DOHH2 (cell line): ENCODE measurements around the gene MARK4.

Source experiments
- H3F3A ChIP-seq: fragments of 200-600 bp; sonication (generic), shearing (Covaris generic); 2 replicates; pipeline ENCODE4 v1.6.0; 2016; ENCODE audit warnings: antibody characterized with exemption, mild to moderate bottlenecking; ENCODE audit not compliant: control insufficient read depth, insufficient read depth
- H3K27ac ChIP-seq: fragments of 200-600 bp; sonication (generic); 2 replicates; pipeline ENCODE4 v1.5.1; 2014; ENCODE audit warnings: low read depth, mild to moderate bottlenecking, low read length, moderate library complexity
- H3K27me3 ChIP-seq: fragments of 200-600 bp; sonication (generic); 2 replicates; pipeline ENCODE4 v1.6.1; 2014; ENCODE audit warnings: mild to moderate bottlenecking, low read length, mixed read lengths; ENCODE audit not compliant: control insufficient read depth
- H3K36me3 ChIP-seq: fragments of 200-600 bp; sonication (generic); 2 replicates; pipeline ENCODE4 v1.6.1; 2014; ENCODE audit warnings: mild to moderate bottlenecking, low read length, moderate library complexity, mixed read lengths; ENCODE audit not compliant: control insufficient read depth
- H3K4me1 ChIP-seq: fragments of 200-600 bp; sonication (generic); 2 replicates; pipeline ENCODE4 v1.6.1; 2014; ENCODE audit warnings: mild to moderate bottlenecking, low read length, mixed read lengths; ENCODE audit not compliant: control insufficient read depth
- H3K4me2 ChIP-seq: fragments of 200-600 bp; sonication (generic); 2 replicates; pipeline ENCODE4 v1.6.0; 2014; ENCODE audit warnings: mild to moderate bottlenecking, low read length, moderate library complexity
- H3K4me3 ChIP-seq: fragments of 200-600 bp; sonication (generic); 2 replicates; pipeline ENCODE4 v1.5.1; 2014; ENCODE audit warnings: mild to moderate bottlenecking, low read length, mixed read lengths
- H3K79me2 ChIP-seq: fragments of 200-600 bp; sonication (generic); 2 replicates; pipeline ENCODE4 v1.6.1; 2014; ENCODE audit warnings: mild to moderate bottlenecking, low read length, mixed read lengths; ENCODE audit not compliant: control insufficient read depth
- H3K9me2 ChIP-seq: fragments of 200-600 bp; sonication (generic); replicated peaks from 2 replicates; pipeline ENCODE4 v1.6.1; 2014; ENCODE audit warnings: mild to moderate bottlenecking, low read length, mixed read lengths; ENCODE audit not compliant: control insufficient read depth
- H3K9me3 ChIP-seq: fragments of 200-600 bp; sonication (generic); 2 replicates; pipeline ENCODE4 v1.6.1; 2014; ENCODE audit warnings: antibody characterized with exemption, low read length, mixed read lengths; ENCODE audit not compliant: control insufficient read depth, insufficient read depth
- H4K20me1 ChIP-seq: fragments of 200-600 bp; sonication (generic); 2 replicates; pipeline ENCODE4 v1.6.0; 2014; ENCODE audit warnings: low read depth, mild to moderate bottlenecking, antibody characterized with exemption, low read length, moderate library complexity; ENCODE audit not compliant: control insufficient read depth, insufficient read depth
- CTCF ChIP-seq: fragments of 200-600 bp; sonication (generic); IDR thresholded peaks from one replicate; pipeline ENCODE4 v1.5.1; 2014; ENCODE audit warnings: antibody characterized with exemption, mild to moderate bottlenecking, low read depth, low read length; ENCODE audit not compliant: poor library complexity, severe bottlenecking
- EZH2phosphoT487 ChIP-seq: fragments of 200-600 bp; sonication (generic); IDR thresholded peaks from 2 replicates; pipeline ENCODE4 v1.6.1; 2017; ENCODE audit warnings: borderline replicate concordance, mild to moderate bottlenecking, antibody characterized with exemption, low read length, moderate library complexity, mixed read lengths

MARK4 gene

DNA sequence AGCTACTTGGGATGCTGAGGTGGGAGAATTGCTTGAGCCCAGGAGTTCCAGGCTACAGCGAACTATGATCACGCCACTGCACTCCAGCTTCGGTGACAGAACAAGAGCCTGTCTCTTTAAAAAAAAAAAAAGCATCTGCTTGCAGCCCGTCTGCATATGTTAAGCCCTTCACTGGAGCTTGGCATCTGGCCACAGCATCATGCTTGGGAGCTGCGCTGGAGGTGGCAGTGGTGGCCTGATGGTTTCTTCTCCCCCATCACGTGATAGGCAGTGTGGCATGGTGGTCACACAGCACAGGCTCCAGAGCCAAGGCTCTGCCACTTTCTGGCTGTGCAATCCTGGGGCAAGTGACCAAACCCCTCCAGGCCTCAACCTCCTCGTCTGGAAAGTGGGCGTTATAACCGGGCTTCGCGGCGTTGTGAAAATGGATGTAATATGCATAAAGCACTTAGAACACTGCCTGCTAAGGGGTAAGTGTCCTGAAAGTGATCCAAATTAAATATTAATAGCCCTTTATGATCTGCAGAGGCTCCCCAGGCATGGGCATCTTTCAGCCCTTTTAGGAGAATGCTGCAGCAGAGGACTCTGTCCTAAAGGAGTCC lies 24.4 kb downstream of the MARK4 start:
- Histone ChIP-seq H3K27ac (no peak overlapping the region), H3K79me2 (no peaks in the 10 kb centered on the region), H4K20me1 (no peaks in the 10 kb centered on the region), H3K4me1 (peaks cover 11% of the 10 kb centered on the region), H3K27me3 (no peaks in the 10 kb centered on the region), H3K36me3 (no peaks in the 10 kb centered on the region), H3K4me2 (no peak overlapping the region), H3K9me2 (no peaks in the 10 kb centered on the region), H3K4me3 (no peak overlapping the region), H3F3A (no peaks in the 10 kb centered on the region), H3K9me3 (no peaks in the 10 kb centered on the region)
- no peak for TF ChIP-seq CTCF
- no peak for TF ChIP-seq EZH2phosphoT487

DNA sequence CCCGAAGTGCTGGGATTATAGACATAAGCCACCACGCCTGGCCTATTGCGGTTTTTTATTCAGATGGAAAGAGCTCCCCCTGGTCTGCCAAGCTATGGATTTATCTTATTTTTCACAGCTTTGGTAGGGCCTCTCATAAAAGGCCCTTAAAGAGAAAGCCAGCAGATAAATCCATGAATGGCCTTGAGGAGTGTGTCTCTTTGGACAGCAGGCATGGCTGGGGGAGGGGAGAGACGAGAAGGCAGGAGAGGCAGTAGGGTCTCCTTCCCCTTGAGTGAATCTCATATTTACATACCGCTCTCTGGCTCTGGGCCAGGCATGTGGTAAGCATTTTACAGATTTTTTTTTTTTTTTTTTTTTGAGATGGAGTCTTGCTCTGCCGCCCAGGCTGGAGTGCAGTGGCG lies 25.2 kb downstream of the MARK4 start:
- Histone ChIP-seq H3K36me3 (no peaks in the 10 kb centered on the region), H3F3A (no peaks in the 10 kb centered on the region), H3K27ac (no peak overlapping the region)

DNA sequence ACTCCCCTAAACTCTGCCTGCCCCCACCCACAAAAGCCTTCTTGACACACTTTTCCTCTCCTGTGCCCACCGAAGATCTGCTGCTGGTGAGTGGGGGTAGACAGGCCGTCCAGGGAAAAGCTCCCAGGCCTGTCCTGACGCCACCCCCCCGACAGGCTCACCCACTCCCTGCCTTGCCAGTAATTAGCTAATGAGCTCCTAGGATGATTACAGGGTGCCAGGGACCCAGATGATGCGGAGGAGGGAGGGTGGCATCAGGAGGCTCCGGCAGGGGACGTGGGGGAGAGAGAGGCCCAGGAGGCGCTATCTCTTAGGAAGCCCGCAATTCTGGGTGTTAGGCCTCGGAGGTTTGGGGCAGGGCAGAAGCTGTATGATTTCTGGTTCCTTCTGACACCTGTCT lies 27.0 kb downstream of the MARK4 start:
- no peaks in the 10 kb centered on the region for H4K20me1 ChIP-seq
- H3K27ac ChIP-seq = no peak overlapping the region
- H3F3A ChIP-seq = no peaks in the 10 kb centered on the region
- H3K27me3 ChIP-seq = no peaks in the 10 kb centered on the region
- H3K4me1 ChIP-seq = peaks cover 11% of the 10 kb centered on the region
- H3K9me3 ChIP-seq = no peaks in the 10 kb centered on the region
- no peak overlapping the region for H3K4me3 ChIP-seq
- no peaks in the 10 kb centered on the region for H3K36me3 ChIP-seq
- no peak overlapping the region for H3K4me2 ChIP-seq
- no peaks in the 10 kb centered on the region for H3K9me2 ChIP-seq
- H3K79me2 ChIP-seq = no peaks in the 10 kb centered on the region
- TF ChIP-seq CTCF = no peak
- no peak for TF ChIP-seq EZH2phosphoT487

More for the DNA sequence above, 25.2 kb downstream of the MARK4 start:
- H3K27me3 ChIP-seq = no peaks in the 10 kb centered on the region
- H3K4me1 ChIP-seq = peaks cover 11% of the 10 kb centered on the region
- H3K4me3 ChIP-seq = no peak overlapping the region
- no peaks in the 10 kb centered on the region for H3K9me2 ChIP-seq
- peak overlapping the region; percentile 7; the same call in 1 of the 2 replicates for H3K4me2 ChIP-seq
- TF ChIP-seq CTCF = no peak
- no peak for TF ChIP-seq EZH2phosphoT487
- H4K20me1 ChIP-seq = no peaks in the 10 kb centered on the region
- H3K9me3 ChIP-seq = no peaks in the 10 kb centered on the region
- H3K79me2 ChIP-seq = no peaks in the 10 kb centered on the region
